ENCODE measurements around the gene EFCAB9. TPM values are rescaled to one million over a fixed set of nuclear protein-coding genes. Genes with fewer than 3 reads are reported as not detected.

The EFCAB9 gene
- total RNA-seq, 4 donors from 2014 or later, result not detected

- no peak overlapping the region for H3K4me3 ChIP-seq
- DNase-seq, result no peak
- peaks cover 0 to 5% of the 10 kb centered on the region in 2 donors for H3K9me3 ChIP-seq
- no peaks in the 10 kb centered on the region for H3K27me3 ChIP-seq
- H3K27ac ChIP-seq, result no peak overlapping the region
- no peaks in the 10 kb centered on the region for H3K4me1 ChIP-seq
- intact Hi-C loops (cut with DNase I; ENCODE audit: low total_unique reads), result no loop called here
- H3K36me3 ChIP-seq, result no peaks in the 10 kb centered on the region
- TF ChIP-seq POLR2A (IDR thresholded peaks at IDR 0.05), result no peak
- no peak for TF ChIP-seq CTCF (IDR thresholded peaks at IDR 0.05)
Measured at GRCh38 chr5:172248637-172249036, 54.7 kb downstream of the EFCAB9 start.

GRCh38 chr5:172251419-172251818 is 57.4 kb downstream of the EFCAB9 start:
- Histone ChIP-seq H3K27ac (no peak overlapping the region), H3K36me3 (no peaks in the 10 kb centered on the region), H3K4me3 (no peak overlapping the region), H3K9me3 (peaks cover 0 to 5% of the 10 kb centered on the region in 2 donors), H3K4me1 (no peaks in the 10 kb centered on the region), H3K27me3 (no peaks in the 10 kb centered on the region)
- DNase-seq, result no peak
- TF ChIP-seq POLR2A (IDR thresholded peaks at IDR 0.05) (no peak), CTCF (IDR thresholded peaks at IDR 0.05) (no peak)
- intact Hi-C loops (cut with DNase I; ENCODE audit: low total_unique reads), result no loop called here

GRCh38 chr5:172252501-172252900 is 58.5 kb downstream of the EFCAB9 start:
- TF ChIP-seq CTCF (IDR thresholded peaks at IDR 0.05), result no peak
- no peak for TF ChIP-seq POLR2A (IDR thresholded peaks at IDR 0.05)
- Histone ChIP-seq H3K9me3 (peaks cover 0 to 5% of the 10 kb centered on the region in 2 donors), H3K4me1 (no peaks in the 10 kb centered on the region), H3K36me3 (no peaks in the 10 kb centered on the region), H3K4me3 (no peak overlapping the region), H3K27ac (no peak overlapping the region), H3K27me3 (no peaks in the 10 kb centered on the region)
- DNase-seq, result no peak
- intact Hi-C loops (cut with DNase I; ENCODE audit: low total_unique reads), result no loop called here

Small RNA genes lying within 50 kb of the gene (small RNA-seq; reads per million reads assigned to genes)
- gene RF00191, result not detected

Other genes starting within 250 kb of the EFCAB9 start
- 100 to 1,000 TPM in 1 of 4 donors, 10 to 100 TPM in 3; 35.9 to 111 (median 63.7) TPM for gene FBXW11, start 187.5 kb upstream of the EFCAB9 start, total RNA-seq
- gene STK10, start 5.9 kb upstream of the EFCAB9 start, total RNA-seq, result 10 to 100 TPM in 2 of 4 donors, 1 to 10 TPM in 2; 3.3 to 24.6 (median 13.4) TPM
- gene UBTD2, start 89.6 kb downstream of the EFCAB9 start, total RNA-seq, result 100 to 1,000 TPM in 1 of 4 donors, 10 to 100 TPM in 2, 1 to 10 TPM in 1; 6.1 to 108 (median 32.2) TPM

Measured in uterus (tissue), 4 donors.